ENCODE measurements around the gene PVALEF.

DNA sequence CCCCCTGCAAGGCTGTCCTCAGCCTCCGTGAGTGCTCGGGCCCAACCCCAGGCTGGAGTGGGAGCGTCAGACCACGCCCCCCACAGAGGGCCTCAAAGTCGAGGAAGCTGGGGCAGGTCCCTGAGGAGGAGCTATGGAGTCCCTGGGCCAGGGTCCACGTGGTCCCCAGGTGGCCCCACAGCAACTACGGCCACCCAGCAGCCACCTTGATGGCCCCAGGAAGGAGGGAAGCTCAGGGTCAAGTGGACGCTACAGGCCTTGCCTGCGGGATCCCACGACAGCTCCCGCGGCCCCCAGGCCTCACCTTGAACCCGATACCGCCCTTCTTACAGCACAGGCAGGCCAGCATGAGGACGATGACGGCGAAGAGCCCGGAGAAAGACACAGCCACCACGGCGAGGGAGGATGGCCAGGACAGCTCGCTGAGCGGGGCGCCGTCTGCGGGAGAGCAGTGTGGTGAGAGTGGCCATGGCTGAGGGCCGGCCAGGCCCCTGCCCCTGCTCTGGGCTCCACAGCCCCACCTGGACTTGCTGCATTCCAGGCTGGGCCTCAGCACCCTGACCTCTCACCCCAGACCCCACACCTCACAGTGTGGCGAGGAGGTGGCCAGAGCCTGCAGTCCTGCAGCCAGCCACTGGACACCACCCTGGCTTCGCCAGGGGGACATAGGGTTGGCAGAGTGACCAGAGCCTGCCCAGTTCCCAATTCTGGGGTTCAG lies 31.1 kb upstream of the PVALEF start:
- TF ChIP-seq, protein P1, sequence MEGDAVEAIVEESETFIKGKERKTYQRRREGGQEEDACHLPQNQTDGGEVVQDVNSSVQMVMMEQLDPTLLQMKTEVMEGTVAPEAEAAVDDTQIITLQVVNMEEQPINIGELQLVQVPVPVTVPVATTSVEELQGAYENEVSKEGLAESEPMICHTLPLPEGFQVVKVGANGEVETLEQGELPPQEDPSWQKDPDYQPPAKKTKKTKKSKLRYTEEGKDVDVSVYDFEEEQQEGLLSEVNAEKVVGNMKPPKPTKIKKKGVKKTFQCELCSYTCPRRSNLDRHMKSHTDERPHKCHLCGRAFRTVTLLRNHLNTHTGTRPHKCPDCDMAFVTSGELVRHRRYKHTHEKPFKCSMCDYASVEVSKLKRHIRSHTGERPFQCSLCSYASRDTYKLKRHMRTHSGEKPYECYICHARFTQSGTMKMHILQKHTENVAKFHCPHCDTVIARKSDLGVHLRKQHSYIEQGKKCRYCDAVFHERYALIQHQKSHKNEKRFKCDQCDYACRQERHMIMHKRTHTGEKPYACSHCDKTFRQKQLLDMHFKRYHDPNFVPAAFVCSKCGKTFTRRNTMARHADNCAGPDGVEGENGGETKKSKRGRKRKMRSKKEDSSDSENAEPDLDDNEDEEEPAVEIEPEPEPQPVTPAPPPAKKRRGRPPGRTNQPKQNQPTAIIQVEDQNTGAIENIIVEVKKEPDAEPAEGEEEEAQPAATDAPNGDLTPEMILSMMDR (IDR thresholded peaks at IDR 0.05): no peak
- TF ChIP-seq POLR2A (IDR thresholded peaks at IDR 0.05; ENCODE audit: low read depth): no peak

All from esophagus muscularis mucosa (tissue), 3 donors.